DMS114 treated with DMSO at 0.1 percent for 48 hours (cell line): ENCODE measurements around the gene OR4E1.
"Not testable (repeated sequence)": the region's sequence is repeated elsewhere in the genome, so short reads cannot be mapped to it uniquely, and the experiment has no call there.

Experiments used
- DNase-seq: peaks from one replicate; lab custom pipeline; 2025; ENCODE audit not compliant: unreplicated experiment; lab: John Stamatoyannopoulos, UW

Gene OR4E1

DNA sequence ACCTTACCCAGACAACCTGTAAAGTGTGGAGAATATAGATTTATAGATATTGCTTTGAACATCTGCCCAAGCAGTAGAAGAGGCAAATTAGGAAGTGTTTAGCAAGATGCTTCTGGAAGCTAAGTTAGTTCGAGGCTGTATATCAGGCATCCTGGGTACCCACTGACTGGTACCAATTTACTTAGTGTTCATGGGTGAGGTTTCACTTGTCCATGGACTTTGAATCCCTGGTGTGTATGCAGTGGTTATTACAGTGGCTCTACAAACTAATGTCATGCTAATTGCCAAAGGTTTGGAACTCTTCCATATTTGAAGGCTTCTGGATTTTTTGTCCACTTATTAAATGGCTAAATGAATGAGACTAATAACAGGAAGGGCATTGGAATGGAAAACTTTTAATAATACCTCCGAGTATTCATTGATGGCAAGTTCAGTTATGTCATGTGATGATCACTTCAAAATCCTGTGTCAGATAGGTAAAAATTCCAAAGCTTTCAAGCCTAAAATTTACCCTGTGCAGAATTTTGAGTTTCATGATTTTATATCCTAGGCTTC is 20.2 kb downstream of the OR4E1 start, which contains the start of gene OR4E2:
Gene OR4E2, plus strand, starts transcription at position 505 of the 555 bp plus-strand sequence. CDS start 11,248 bp downstream, outside the sequence.
- no peak for DNase-seq

DNA sequence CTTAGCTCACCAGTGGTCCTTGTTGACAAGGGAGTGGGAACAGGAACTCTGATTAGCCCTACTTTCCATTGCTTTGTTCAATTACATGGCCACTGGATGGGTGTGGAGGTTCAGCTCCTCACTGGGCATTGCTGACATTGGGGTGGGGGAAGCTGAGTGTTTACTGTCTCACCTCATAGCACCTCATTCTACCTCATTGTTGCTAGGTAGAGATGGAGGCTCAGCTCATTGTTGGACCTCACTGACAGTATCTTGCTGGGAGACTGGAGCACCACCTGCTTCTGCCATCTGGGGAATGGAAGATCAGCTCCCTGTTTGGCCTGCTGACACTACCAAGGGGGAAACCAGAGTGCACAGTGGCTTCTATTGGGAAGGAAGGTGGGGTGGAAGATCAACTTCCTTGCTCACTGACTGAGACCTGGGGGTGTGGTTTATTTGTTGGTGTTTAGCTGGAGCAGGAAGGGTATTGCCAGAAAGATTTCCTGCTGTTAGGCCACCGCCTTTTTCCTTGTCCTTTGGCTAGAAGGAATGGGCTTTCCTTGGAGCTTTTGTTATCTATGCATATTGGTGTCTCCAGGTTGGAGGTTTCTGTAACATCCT is 21.3 kb downstream of the OR4E1 start:
- no peak for DNase-seq

DNA sequence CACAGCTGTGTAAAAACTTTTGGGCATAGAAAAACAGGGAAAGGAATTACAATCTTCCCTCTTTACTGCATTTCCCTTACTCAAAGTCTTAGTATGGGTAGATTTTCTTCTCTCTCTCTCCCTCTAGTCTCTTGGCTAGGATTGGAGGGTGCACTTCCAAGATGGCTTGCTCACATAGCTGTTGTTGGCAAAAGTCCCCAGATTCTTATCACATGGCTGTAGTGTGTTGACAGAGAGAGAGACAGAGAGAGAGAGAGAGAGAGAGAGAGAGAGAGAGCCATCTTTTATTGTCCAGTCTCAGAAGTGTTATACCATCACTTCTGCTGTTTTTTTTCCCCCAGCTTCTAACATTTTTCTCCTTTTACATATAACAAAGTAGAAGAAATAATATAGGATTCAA is 26.2 kb downstream of the OR4E1 start:
- no peak for DNase-seq

DNA sequence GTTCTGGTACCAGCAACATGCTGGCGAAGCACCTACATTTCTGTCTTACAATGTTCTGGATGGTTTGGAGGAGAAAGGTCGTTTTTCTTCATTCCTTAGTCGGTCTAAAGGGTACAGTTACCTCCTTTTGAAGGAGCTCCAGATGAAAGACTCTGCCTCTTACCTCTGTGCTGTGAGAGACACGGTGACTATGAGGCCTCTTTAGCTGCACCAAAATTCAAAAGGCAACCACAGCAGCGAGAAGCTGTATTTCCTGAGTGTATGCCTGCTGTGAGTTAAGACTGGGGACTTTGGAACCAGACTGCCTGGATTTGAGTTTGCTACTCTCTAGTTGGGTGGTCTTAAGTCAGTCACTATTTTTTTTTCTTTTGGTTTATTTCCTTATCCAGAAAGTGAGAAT is 30.2 kb downstream of the OR4E1 start:
- no peak for DNase-seq

DNA sequence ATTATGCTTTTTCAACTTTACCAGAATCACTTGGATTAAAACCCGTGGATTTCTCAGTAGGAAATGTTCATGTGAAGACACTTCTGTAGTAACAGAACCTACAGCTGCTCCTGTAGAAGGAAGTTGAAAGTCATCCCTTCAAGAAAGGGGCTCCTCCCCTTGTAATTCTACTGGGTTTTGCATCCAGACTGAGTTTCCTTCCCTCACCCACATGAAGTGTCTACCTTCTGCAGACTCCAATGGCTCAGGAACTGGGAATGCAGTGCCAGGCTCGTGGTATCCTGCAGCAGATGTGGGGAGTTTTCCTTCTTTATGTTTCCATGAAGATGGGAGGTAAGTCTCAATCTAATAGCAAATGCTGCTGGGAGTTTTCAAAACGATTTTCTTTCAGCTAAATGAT is 30.9 kb downstream of the OR4E1 start:
- no peak for DNase-seq

DNA sequence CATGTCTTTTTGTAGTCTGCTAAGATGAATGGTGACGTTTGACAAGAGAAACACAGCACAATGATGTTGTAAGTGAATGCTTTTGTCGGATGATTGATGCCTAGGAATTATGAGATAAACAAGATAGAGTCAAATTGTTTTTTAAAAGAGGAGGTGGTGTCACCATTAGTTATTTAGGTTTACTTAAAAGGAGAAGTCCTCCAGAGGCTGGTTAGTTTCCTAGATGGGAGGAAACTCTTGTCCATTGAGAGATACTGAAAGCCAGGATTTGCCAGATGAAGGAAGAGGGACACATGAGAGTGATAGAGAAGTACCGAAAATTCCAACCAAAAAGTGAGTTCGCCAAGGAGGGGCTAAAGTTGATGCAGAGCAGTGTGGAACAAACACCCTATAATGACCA is 38.8 kb downstream of the OR4E1 start, which contains the start of gene OR10G2:
Gene OR10G2, minus strand, starts transcription at position 101 of the 400 bp plus-strand sequence. Its CDS starts 98 bp downstream, at position 3.
- no peak for DNase-seq

DNA sequence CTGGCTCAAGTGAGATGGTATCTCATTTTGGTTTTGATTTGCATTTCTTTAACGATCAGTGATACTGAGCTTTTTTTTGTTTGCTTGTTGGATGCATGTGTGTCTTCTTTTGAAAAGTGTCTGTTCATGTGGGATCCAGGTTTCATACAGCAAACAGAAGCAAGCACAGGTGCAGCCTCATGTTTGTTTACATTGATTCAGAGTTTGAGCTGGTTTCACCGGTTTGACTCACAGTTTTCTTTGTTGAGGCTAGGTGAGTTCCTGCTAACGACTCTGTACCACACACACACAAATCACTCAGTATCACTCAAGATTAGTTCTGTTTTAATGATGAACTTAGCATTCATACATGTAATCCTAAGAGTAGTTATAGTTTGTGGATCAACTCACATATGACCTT is 42.5 kb downstream of the OR4E1 start:
- no peak for DNase-seq

DNA sequence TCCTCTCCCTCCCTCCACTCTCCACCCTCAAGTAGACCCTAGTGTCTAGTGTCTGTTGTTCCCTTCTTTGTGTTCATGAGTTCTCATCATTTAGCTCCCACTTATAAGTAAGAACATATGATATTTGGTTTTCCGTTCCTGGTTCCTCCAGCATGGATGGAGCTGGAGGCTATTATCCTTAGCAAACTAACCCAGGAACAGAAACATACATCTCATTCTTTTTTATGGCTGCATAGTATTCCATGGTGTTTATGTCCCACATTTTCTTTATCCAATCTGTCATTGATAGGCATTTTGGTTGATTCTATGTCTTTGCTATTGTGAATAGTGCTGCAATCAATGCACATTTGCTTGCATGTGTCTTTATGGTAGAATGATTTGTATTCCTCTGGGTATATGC is 43.1 kb downstream of the OR4E1 start:
- DNase-seq: not testable (repeated sequence)

DNA sequence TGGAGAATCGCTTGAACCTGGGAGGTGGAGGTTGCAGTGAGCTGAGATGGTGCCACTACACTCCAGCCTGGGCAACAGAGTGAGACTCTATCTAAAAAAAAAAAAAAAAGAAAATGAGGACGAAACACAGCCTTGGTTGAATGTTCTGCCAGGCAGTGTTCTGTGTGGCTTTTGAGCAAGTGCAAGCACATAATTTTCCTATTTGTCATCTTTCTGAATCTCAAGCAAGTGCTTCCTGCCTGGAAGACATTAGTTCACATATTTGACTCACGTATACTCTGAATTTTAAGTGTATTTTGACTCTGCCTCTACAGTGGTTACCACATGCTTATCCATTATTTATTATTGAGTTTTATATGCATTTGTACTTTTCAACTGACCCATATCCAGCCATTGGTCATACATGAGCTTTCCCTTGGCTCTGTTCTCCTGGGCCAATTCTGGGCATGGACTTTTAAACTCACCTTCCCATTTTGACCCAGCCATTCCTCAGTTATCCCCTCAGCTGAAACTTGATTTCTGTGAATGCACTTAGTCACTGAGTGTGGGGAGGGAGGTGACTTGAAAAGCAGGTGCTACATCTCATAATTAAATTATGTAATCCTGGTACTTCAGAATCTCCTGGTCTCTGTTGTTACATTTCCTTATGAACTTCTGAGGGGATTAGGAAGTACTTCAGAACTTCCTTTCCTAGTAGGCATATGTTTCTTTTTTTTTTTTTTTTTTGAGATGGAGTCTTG is 47.0 kb downstream of the OR4E1 start:
- DNase-seq: no peak
